GM23248 (cell line): ENCODE results near the gene NHS.

Experiments used
- EZH2 ChIP-seq: fragments of 200-600 bp; sonication (generic); IDR thresholded peaks from 2 replicates; pipeline ENCODE4 v1.6.1; 2018; ENCODE audit warnings: antibody characterized with exemption, mild to moderate bottlenecking; ENCODE audit not compliant: insufficient read depth, poor library complexity, severe bottlenecking
- EZH2phosphoT487 ChIP-seq: fragments of 200-600 bp; sonication (generic); IDR thresholded peaks from 2 replicates; pipeline ENCODE4 v1.6.1; 2018; ENCODE audit warnings: antibody characterized with exemption, moderate library complexity, mild to moderate bottlenecking, low read depth; ENCODE audit not compliant: insufficient read depth

GRCh38 chrX:17496407-17496806, 121.4 kb downstream of the NHS start:
- no peak for TF ChIP-seq EZH2phosphoT487
- TF ChIP-seq EZH2 = no peak
